AG04450 (cell line): Measurements from ENCODE around the gene SRPK2. TPM values are rescaled to one million over a fixed set of nuclear protein-coding genes. Genes with fewer than 3 reads are reported as not detected.

Experiments
- CTCF ChIA-PET: fragments of 300-600, 350-600 bp; formaldehyde crosslinking; extraction: SDS; loops from one replicate; lab custom pipeline; 2022; ENCODE audit warnings: antibody characterized with exemption, inconsistent platforms; lab: Charles Lee
- POLR2A ChIA-PET: fragments of 350-600 bp; formaldehyde crosslinking; extraction: SDS; loops from one replicate; lab custom pipeline; 2021; ENCODE audit warnings: antibody characterized with exemption, inconsistent platforms; lab: Yijun Ruan, JAX
- DNase-seq: peaks from one replicate; pipeline ENCODE4 v3.0.0-alpha.2; 2011; ENCODE audit warnings: low read depth, low spot score
- H3K27ac ChIP-seq: one replicate; pipeline ENCODE4 v1.5.1; 2012; ENCODE audit warnings: low read depth, low read length, control low read depth
- H3K27me3 ChIP-seq: one replicate; pipeline ENCODE4 v1.6.0; 2012; ENCODE audit warnings: low read length; ENCODE audit not compliant: control insufficient read depth, insufficient read depth
- H3K4me3 ChIP-seq: 2 replicates; pipeline ENCODE4 v1.5.1; 2011; ENCODE audit warnings: mild to moderate bottlenecking, low read depth, low read length, control low read depth
- H3K9me3 ChIP-seq: 2 replicates; pipeline ENCODE4 v1.5.1; 2012; ENCODE audit warnings: low read length; ENCODE audit not compliant: control insufficient read depth, insufficient read depth
- polyA plus RNA-seq: library from polyadenylated mRNA; depleted of rRNA; stranded (reverse); fragments of >200 nt; gene quantifications from 2 replicates; pipeline ENCODE4 v1.2.3, GENCODE V29; 2011
- TF ChIP-seq, protein P1 (sequence below): IDR thresholded peaks from 2 replicates; pipeline ENCODE4 v1.5.1; 2011; ENCODE audit warnings: low read depth, low read length, control low read depth, inconsistent platforms

Gene SRPK2
- polyA plus RNA-seq, 1 experiment: 22.4 TPM

GRCh38 chr7:105130048-105130447, 258.7 kb downstream of the SRPK2 start:
- Histone ChIP-seq H3K9me3 (no peaks in the 10 kb centered on the region), H3K27ac (no peak overlapping the region), H3K27me3 (no peaks in the 10 kb centered on the region), H3K4me3 (no peak overlapping the region)
- TF ChIP-seq, protein P1, sequence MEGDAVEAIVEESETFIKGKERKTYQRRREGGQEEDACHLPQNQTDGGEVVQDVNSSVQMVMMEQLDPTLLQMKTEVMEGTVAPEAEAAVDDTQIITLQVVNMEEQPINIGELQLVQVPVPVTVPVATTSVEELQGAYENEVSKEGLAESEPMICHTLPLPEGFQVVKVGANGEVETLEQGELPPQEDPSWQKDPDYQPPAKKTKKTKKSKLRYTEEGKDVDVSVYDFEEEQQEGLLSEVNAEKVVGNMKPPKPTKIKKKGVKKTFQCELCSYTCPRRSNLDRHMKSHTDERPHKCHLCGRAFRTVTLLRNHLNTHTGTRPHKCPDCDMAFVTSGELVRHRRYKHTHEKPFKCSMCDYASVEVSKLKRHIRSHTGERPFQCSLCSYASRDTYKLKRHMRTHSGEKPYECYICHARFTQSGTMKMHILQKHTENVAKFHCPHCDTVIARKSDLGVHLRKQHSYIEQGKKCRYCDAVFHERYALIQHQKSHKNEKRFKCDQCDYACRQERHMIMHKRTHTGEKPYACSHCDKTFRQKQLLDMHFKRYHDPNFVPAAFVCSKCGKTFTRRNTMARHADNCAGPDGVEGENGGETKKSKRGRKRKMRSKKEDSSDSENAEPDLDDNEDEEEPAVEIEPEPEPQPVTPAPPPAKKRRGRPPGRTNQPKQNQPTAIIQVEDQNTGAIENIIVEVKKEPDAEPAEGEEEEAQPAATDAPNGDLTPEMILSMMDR: no peak
- DNase-seq: no peak
- POLR2A ChIA-PET: no interaction called here
- CTCF ChIA-PET: interaction anchor here (1.1 kb wide), 1 partner anchor 11 kb away, joined by 4 read pairs; no protein-coding TSS in a partner anchor

GRCh38 chr7:105127179-105127578, 261.5 kb downstream of the SRPK2 start:
- DNase-seq: no peak
- CTCF ChIA-PET: interaction anchor here (0.6 kb wide), 1 partner anchor 10 kb away, joined by 3 read pairs; no protein-coding TSS in a partner anchor
- TF ChIP-seq, protein P1: no peak
- POLR2A ChIA-PET: no interaction called here
- Histone ChIP-seq H3K27me3 (no peaks in the 10 kb centered on the region), H3K27ac (no peak overlapping the region), H3K9me3 (no peaks in the 10 kb centered on the region), H3K4me3 (no peak overlapping the region)

- Histone ChIP-seq H3K4me3 (no peak overlapping the region), H3K9me3 (no peaks in the 10 kb centered on the region), H3K27ac (no peak overlapping the region), H3K27me3 (no peaks in the 10 kb centered on the region)
- ChIA-PET POLR2A (no interaction called here), CTCF (no interaction called here)
- TF ChIP-seq, protein P1: no peak
- no peak for DNase-seq
These were observed 262.2 kb downstream of the SRPK2 start for GRCh38 chr7:105126436-105126975.

GRCh38 chr7:105125745-105126144, 263.0 kb downstream of the SRPK2 start:
- Histone ChIP-seq H3K4me3 (no peak overlapping the region), H3K9me3 (no peaks in the 10 kb centered on the region), H3K27ac (no peak overlapping the region), H3K27me3 (no peaks in the 10 kb centered on the region)
- DNase-seq: no peak
- TF ChIP-seq, protein P1: no peak
- POLR2A ChIA-PET: no interaction called here
- CTCF ChIA-PET: no interaction called here

DNA sequence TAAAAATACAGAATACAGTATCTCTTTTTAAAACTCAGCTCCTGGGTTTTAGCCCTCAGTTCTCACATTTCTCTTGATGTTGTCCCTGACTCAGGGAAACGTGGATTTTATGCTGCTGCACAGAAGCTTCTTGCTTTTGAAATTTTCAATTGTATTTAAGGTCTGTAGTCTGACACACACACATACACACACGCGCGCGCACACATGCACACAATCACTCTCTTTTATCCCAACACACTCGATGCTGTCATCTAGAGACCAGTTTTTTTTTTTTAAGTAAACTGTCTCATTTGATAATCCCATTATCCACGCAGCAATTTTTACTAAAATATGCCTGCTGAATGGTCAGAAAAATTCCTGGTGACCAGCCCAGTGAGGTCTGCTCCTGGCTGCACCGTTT, 266.1 kb downstream of the SRPK2 start:
- DNase-seq: no peak
- H3K9me3 ChIP-seq: no peaks in the 10 kb centered on the region
- no peaks in the 10 kb centered on the region for H3K27me3 ChIP-seq
- H3K4me3 ChIP-seq: no peak overlapping the region
- ChIA-PET CTCF (interaction anchor here (0.8 to 1.2 kb wide), 2 partner anchors 13 to 307 kb away, joined by 3 to 6 read pairs; no protein-coding TSS in a partner anchor), POLR2A (no interaction called here)
- no peak overlapping the region for H3K27ac ChIP-seq
- TF ChIP-seq, protein P1: no peak
